HG03575 (cell line): ENCODE data around the gene ST6GALNAC3.

Experiments used
- ATAC-seq: cut with Tn5 transposase; IDR thresholded peaks from one replicate; pipeline ENCODE4 v1.9.1; 2021; ENCODE audit not compliant: unreplicated experiment, insufficient number of reproducible peaks, low FRiP score; ENCODE audit errors: extremely low read depth

The ST6GALNAC3 gene

GRCh38 chr1:76130992-76131391, 56.4 kb downstream of the ST6GALNAC3 start:
- ATAC-seq: no peak

- no peak for ATAC-seq
Measured at GRCh38 chr1:76133977-76134376, 59.4 kb downstream of the ST6GALNAC3 start.

GRCh38 chr1:76135835-76136234, 61.3 kb downstream of the ST6GALNAC3 start:
- ATAC-seq: no peak

- ATAC-seq: peak; percentile 51
Measured at GRCh38 chr1:76136894-76137293, 62.3 kb downstream of the ST6GALNAC3 start.

GRCh38 chr1:76137746-76138145, 63.2 kb downstream of the ST6GALNAC3 start:
- ATAC-seq: no peak

GRCh38 chr1:76138217-76138616, 63.7 kb downstream of the ST6GALNAC3 start:
- no peak for ATAC-seq

GRCh38 chr1:76140227-76140626, 65.7 kb downstream of the ST6GALNAC3 start:
- no peak for ATAC-seq

GRCh38 chr1:76141929-76142328, 67.4 kb downstream of the ST6GALNAC3 start:
- ATAC-seq: no peak

GRCh38 chr1:76142771-76143540, 68.4 kb downstream of the ST6GALNAC3 start:
- ATAC-seq: no peak

GRCh38 chr1:76144247-76144646, 69.7 kb downstream of the ST6GALNAC3 start:
- ATAC-seq: no peak

GRCh38 chr1:76145332-76145731, 70.8 kb downstream of the ST6GALNAC3 start:
- no peak for ATAC-seq

GRCh38 chr1:76146184-76146583, 71.6 kb downstream of the ST6GALNAC3 start:
- ATAC-seq: no peak

- no peak for ATAC-seq
Measured at GRCh38 chr1:76147917-76148316, 73.4 kb downstream of the ST6GALNAC3 start.

- ATAC-seq: no peak
Measured at GRCh38 chr1:76148460-76148859, 73.9 kb downstream of the ST6GALNAC3 start.

- no peak for ATAC-seq
Measured at GRCh38 chr1:76153841-76154205, 79.3 kb downstream of the ST6GALNAC3 start.

GRCh38 chr1:76154206-76154956, 79.8 kb downstream of the ST6GALNAC3 start:
- ATAC-seq: peak; percentile 91

GRCh38 chr1:76156987-76157386, 82.4 kb downstream of the ST6GALNAC3 start:
- no peak for ATAC-seq

GRCh38 chr1:76158126-76158525, 83.6 kb downstream of the ST6GALNAC3 start:
- no peak for ATAC-seq

- ATAC-seq: no peak
Measured at GRCh38 chr1:76160225-76160624, 85.7 kb downstream of the ST6GALNAC3 start.

- ATAC-seq: no peak
Measured at GRCh38 chr1:76161451-76161850, 86.9 kb downstream of the ST6GALNAC3 start.
